Small intestine (tissue), 7 donors: ENCODE results near the gene PCDHGA6. TPM values are rescaled to one million over a fixed set of nuclear protein-coding genes. Genes with fewer than 3 reads are reported as not detected.
"Not testable (repeated sequence)": the region's sequence is repeated elsewhere in the genome, so short reads cannot be mapped to it uniquely, and the experiment has no call there.

Experiments
- DNase-seq, 2 donors: peaks; one replicate each; pipeline versions ENCODE4 v3.0.0 to v3.0.0-alpha.2; 2013
- FAIRE-seq: peaks from 2 replicates; lab custom pipeline; 2012; peaks lifted over from hg19 to GRCh38; lab: Jason Lieb, UNC
- H3K27ac ChIP-seq, 3 donors: one replicate each; pipeline ENCODE4 v1.5.1; 2013; ENCODE audit warnings: low read length in 2 of 3, mild to moderate bottlenecking in 2 of 3, control low read depth in 1 of 3, inconsistent platforms in 1 of 3, low read depth in 1 of 3, moderate library complexity in 1 of 3
- H3K27me3 ChIP-seq, 3 donors: one replicate each; pipeline ENCODE4 v1.6.1; 2013; ENCODE audit warnings: low read length in 3 of 3, inconsistent platforms in 1 of 3; ENCODE audit not compliant: control insufficient read depth in 3 of 3, insufficient read depth in 3 of 3
- H3K36me3 ChIP-seq, 3 donors: one replicate each; pipeline ENCODE4 v1.6.1; 2013; ENCODE audit warnings: low read length in 3 of 3, inconsistent platforms in 1 of 3, low read depth in 1 of 3, mild to moderate bottlenecking in 1 of 3, moderate library complexity in 1 of 3; ENCODE audit not compliant: control insufficient read depth in 3 of 3, insufficient read depth in 2 of 3
- H3K4me1 ChIP-seq, 3 donors: one replicate each; pipeline ENCODE4 v1.6.1; 2013; ENCODE audit warnings: low read length in 2 of 3, inconsistent platforms in 1 of 3, low read depth in 1 of 3, mild to moderate bottlenecking in 1 of 3, moderate library complexity in 1 of 3; ENCODE audit not compliant: control insufficient read depth in 3 of 3, insufficient read depth in 2 of 3
- H3K4me3 ChIP-seq, 3 donors: one replicate each; pipeline ENCODE4 v1.5.1; 2013; ENCODE audit warnings: low read length in 3 of 3, control low read depth in 1 of 3, inconsistent platforms in 1 of 3, low read depth in 1 of 3, mild to moderate bottlenecking in 1 of 3, moderate library complexity in 1 of 3
- H3K9me3 ChIP-seq, 2 donors: one replicate each; pipeline ENCODE4 v1.6.1; 2013; ENCODE audit warnings: low read depth in 1 of 2, low read length in 1 of 2; ENCODE audit not compliant: control insufficient read depth in 2 of 2, insufficient read depth in 1 of 2
- whole genome bisulfite sequencing, 3 donors: extraction: QIAGEN DNeasy Blood & Tissue Kit; methylation state at CpG; one replicate each; pipeline ENCODE4 v1.1.7; 2013; 5-methylcytosine and 5-hydroxymethylcytosine counted together
- polyA plus RNA-seq, 4 donors: library from polyadenylated mRNA; stranded (reverse) in 3 of 4; unstranded in 1 of 4; fragments of 200-250 nt in 3 of 4; fragments of 120-200 nt in 1 of 4; gene quantifications; one replicate each; pipeline versions ENCODE4 v1.2.1 to v1.2.3, GENCODE V29; 2013
- donor health status: healthy with polysubstance abuse.
- donor health status: control.
- donor health status: control.
- donor health status: Bipolar disorder and iron deficiency.
- donor health status: healthy.

PCDHGA6 gene
- polyA plus RNA-seq, 4 donors, result 0.72 to 1.0 TPM; not detected in 2

- peaks cover 0 to 35% (median 15%) of the 10 kb centered on the region in 3 donors for H3K27me3 ChIP-seq
- 55 to 62% (median 58%) methylated on average over 43 of the region's 43 CpGs for WGBS, 3 donors
- H3K27ac ChIP-seq, result no peak overlapping the region
- FAIRE-seq (no peak), DNase-seq (no peak)
- H3K36me3 ChIP-seq, result no peaks in the 10 kb centered on the region
- H3K4me3 ChIP-seq, result no peak overlapping the region
- H3K4me1 ChIP-seq, result no peaks in the 10 kb centered on the region
- peaks cover 3 to 56% of the 10 kb centered on the region in 2 donors for H3K9me3 ChIP-seq
Observed at GRCh38 chr5:141384471-141385267, 11.0 kb downstream of the PCDHGA6 start.

GRCh38 chr5:141387557-141388311 is 14.0 kb downstream of the PCDHGA6 start, which contains the start of gene PCDHGB4:
Gene PCDHGB4, plus strand, starts transcription at chr5:141387698. Its CDS starts 187 bp downstream, at chr5:141387885.
- DNase-seq, result peak in 1 of 2 donors; percentile 30
- WGBS, 3 donors, result 14 to 42% (median 39%) methylated on average over 17 to 22 of the region's 40 CpGs
- FAIRE-seq, result not testable (repeated sequence)

GRCh38 chr5:141388661-141389060 is 15.0 kb downstream of the PCDHGA6 start:
- no peaks in the 10 kb centered on the region for H3K36me3 ChIP-seq
- H3K4me1 ChIP-seq, result no peaks in the 10 kb centered on the region
- H3K4me3 ChIP-seq, result no peak overlapping the region
- H3K9me3 ChIP-seq, result peaks cover 8 to 58% of the 10 kb centered on the region in 2 donors
- 49 to 56% (median 49%) methylated on average over 10 of the region's 10 CpGs for WGBS, 3 donors
- DNase-seq, result no peak
- peaks cover 0 to 39% (median 17%) of the 10 kb centered on the region in 3 donors for H3K27me3 ChIP-seq
- no peak overlapping the region for H3K27ac ChIP-seq
- no peak for FAIRE-seq

More at GRCh38 chr5:141387557-141388311, 14.0 kb downstream of the PCDHGA6 start, which contains the start of gene PCDHGB4:
- Histone ChIP-seq H3K27me3 (peaks cover 0 to 40% (median 17%) of the 10 kb centered on the region in 3 donors), H3K9me3 (peaks cover 7 to 58% of the 10 kb centered on the region in 2 donors)
- H3K4me1 ChIP-seq, H3K27ac ChIP-seq, H3K4me3 ChIP-seq, H3K36me3 ChIP-seq: not testable (repeated sequence)

- H3K27ac ChIP-seq, result no peak overlapping the region
- no peak overlapping the region for H3K4me3 ChIP-seq
- 43 to 63% (median 63%) methylated on average over 70 to 77 of the region's 77 CpGs for WGBS, 3 donors
- H3K36me3 ChIP-seq, result no peaks in the 10 kb centered on the region
- FAIRE-seq (no peak), DNase-seq (no peak)
- H3K4me1 ChIP-seq, result no peaks in the 10 kb centered on the region
- H3K27me3 ChIP-seq, result peaks cover 0 to 36% (median 22%) of the 10 kb centered on the region in 3 donors
- peaks cover 8 to 58% of the 10 kb centered on the region in 2 donors for H3K9me3 ChIP-seq
Observed at GRCh38 chr5:141389153-141390042, 15.7 kb downstream of the PCDHGA6 start.

GRCh38 chr5:141392429-141393198 is 18.9 kb downstream of the PCDHGA6 start, which contains the start of gene PCDHGA8:
Gene PCDHGA8, plus strand, starts transcription at chr5:141392633. Its CDS starts 181 bp downstream, at chr5:141392814.
- no peaks in the 10 kb centered on the region for H3K36me3 ChIP-seq
- no peaks in the 10 kb centered on the region for H3K4me1 ChIP-seq
- no peak for FAIRE-seq
- no peak within 1 kb of the TSS for H3K4me3 ChIP-seq
- 31 to 47% (median 46%) methylated on average over 38 of the region's 38 CpGs for WGBS, 3 donors
- peaks cover 8 to 51% of the 10 kb centered on the region in 2 donors for H3K9me3 ChIP-seq
- DNase-seq, result no peak
- H3K27me3 ChIP-seq, result peaks cover 0 to 31% (median 23%) of the 10 kb centered on the region in 3 donors
- no peak within 1 kb of the TSS for H3K27ac ChIP-seq

GRCh38 chr5:141393267-141393666 is 19.6 kb downstream of the PCDHGA6 start:
- no peak for DNase-seq
- H3K36me3 ChIP-seq, result no peaks in the 10 kb centered on the region
- no peak overlapping the region for H3K27ac ChIP-seq
- 40 to 52% (median 50%) methylated on average over 21 of the region's 21 CpGs for WGBS, 3 donors
- H3K27me3 ChIP-seq, result peaks cover 0 to 29% (median 22%) of the 10 kb centered on the region in 3 donors
- H3K4me1 ChIP-seq, result no peaks in the 10 kb centered on the region
- peaks cover 8 to 52% of the 10 kb centered on the region in 2 donors for H3K9me3 ChIP-seq
- no peak for FAIRE-seq
- H3K4me3 ChIP-seq, result no peak overlapping the region

GRCh38 chr5:141394401-141395187 is 20.9 kb downstream of the PCDHGA6 start:
- H3K4me3 ChIP-seq, FAIRE-seq, H3K4me1 ChIP-seq, DNase-seq, H3K36me3 ChIP-seq, H3K27ac ChIP-seq: not testable (repeated sequence)
- 45 to 56% (median 47%) methylated on average over 33 to 46 of the region's 53 CpGs for WGBS, 3 donors
- peaks cover 5 to 51% of the 10 kb centered on the region in 2 donors for H3K9me3 ChIP-seq
- peaks cover 0 to 33% (median 27%) of the 10 kb centered on the region in 3 donors for H3K27me3 ChIP-seq
